ENCODE data around the gene MUC4. TPM values are rescaled to one million over a fixed set of nuclear protein-coding genes. Genes with fewer than 3 reads are reported as not detected.
A peak's percentile ranks its signal among the peaks of the same experiment; 100 is the strongest.

Gene MUC4
- total RNA-seq, 1 experiment from 2014 or later, result 3.6 TPM

DNA sequence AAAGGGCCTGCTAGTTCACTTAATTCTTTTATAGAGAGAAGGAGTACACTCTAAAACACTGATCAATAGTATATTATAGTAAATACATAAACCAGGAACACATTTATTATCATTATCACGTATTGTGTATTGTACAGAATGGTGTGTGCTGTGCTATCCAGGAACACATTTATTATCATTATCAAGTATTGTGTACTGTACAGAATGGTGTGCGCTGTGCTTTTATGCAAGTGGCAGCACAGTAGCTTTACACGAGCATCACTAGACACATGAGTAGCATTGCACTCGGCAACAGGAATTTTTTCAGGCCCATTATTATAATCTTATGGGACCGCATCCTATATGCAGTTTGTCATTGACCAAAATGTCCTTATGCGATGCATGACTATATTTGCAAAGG is 111.9 kb downstream of the MUC4 start:
- Mint-ChIP-seq H3K27ac (ENCODE audit: unreplicated experiment) (no peak overlapping the region), H3K4me3 (ENCODE audit: low read depth, unreplicated experiment) (no peak overlapping the region), H3K36me3 (ENCODE audit: insufficient read depth, unreplicated experiment) (peaks cover 36% of the 10 kb centered on the region), H3K27me3 (ENCODE audit: unreplicated experiment) (no peaks in the 10 kb centered on the region), H3K9me3 (ENCODE audit: low read depth, unreplicated experiment) (no peaks in the 10 kb centered on the region), H3K4me1 (ENCODE audit: low read depth, unreplicated experiment) (peaks cover 18% of the 10 kb centered on the region)
- DNase-seq, result no peak
- CTCF ChIA-PET, result no interaction called here
- intact Hi-C loops (cut with micrococcal nuclease; ENCODE audit: unreplicated experiment), result no loop called here
- no TSS peak for BruUV-seq (replicated peaks)
- TF ChIP-seq, protein P1, sequence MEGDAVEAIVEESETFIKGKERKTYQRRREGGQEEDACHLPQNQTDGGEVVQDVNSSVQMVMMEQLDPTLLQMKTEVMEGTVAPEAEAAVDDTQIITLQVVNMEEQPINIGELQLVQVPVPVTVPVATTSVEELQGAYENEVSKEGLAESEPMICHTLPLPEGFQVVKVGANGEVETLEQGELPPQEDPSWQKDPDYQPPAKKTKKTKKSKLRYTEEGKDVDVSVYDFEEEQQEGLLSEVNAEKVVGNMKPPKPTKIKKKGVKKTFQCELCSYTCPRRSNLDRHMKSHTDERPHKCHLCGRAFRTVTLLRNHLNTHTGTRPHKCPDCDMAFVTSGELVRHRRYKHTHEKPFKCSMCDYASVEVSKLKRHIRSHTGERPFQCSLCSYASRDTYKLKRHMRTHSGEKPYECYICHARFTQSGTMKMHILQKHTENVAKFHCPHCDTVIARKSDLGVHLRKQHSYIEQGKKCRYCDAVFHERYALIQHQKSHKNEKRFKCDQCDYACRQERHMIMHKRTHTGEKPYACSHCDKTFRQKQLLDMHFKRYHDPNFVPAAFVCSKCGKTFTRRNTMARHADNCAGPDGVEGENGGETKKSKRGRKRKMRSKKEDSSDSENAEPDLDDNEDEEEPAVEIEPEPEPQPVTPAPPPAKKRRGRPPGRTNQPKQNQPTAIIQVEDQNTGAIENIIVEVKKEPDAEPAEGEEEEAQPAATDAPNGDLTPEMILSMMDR (IDR thresholded peaks at IDR 0.05; ENCODE audit: unreplicated experiment), result no peak

DNA sequence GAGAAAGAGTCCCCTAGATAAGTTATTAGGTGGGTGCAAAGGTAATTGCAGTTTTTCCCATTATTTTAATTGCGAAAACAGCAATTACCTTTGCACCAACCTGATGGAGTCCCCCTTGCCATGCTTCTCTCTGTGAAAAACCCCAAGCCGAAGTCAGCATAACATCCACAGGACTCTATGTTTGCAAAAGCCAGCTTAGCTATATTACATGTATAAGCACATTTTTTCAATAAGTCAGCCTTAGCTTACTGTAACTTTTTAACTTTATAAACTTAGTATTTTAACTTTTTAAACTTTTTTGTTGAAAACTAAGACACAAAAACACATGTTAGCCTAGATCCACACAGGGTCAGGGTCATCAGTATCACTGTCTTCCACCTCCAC is 112.3 kb downstream of the MUC4 start:
- intact Hi-C loops (cut with micrococcal nuclease; ENCODE audit: unreplicated experiment), result no loop called here
- H3K36me3 Mint-ChIP-seq (ENCODE audit: insufficient read depth, unreplicated experiment), result peaks cover 36% of the 10 kb centered on the region
- no peak for DNase-seq
- peaks cover 18% of the 10 kb centered on the region for H3K4me1 Mint-ChIP-seq (ENCODE audit: low read depth, unreplicated experiment)
- no peaks in the 10 kb centered on the region for H3K9me3 Mint-ChIP-seq (ENCODE audit: low read depth, unreplicated experiment)
- BruUV-seq (replicated peaks), result no TSS peak
- H3K27ac Mint-ChIP-seq (ENCODE audit: unreplicated experiment), result no peak overlapping the region
- TF ChIP-seq, protein P1 (IDR thresholded peaks at IDR 0.05; ENCODE audit: unreplicated experiment), result no peak
- H3K27me3 Mint-ChIP-seq (ENCODE audit: unreplicated experiment), result no peaks in the 10 kb centered on the region
- CTCF ChIA-PET, result no interaction called here
- no peak overlapping the region for H3K4me3 Mint-ChIP-seq (ENCODE audit: low read depth, unreplicated experiment)

DNA sequence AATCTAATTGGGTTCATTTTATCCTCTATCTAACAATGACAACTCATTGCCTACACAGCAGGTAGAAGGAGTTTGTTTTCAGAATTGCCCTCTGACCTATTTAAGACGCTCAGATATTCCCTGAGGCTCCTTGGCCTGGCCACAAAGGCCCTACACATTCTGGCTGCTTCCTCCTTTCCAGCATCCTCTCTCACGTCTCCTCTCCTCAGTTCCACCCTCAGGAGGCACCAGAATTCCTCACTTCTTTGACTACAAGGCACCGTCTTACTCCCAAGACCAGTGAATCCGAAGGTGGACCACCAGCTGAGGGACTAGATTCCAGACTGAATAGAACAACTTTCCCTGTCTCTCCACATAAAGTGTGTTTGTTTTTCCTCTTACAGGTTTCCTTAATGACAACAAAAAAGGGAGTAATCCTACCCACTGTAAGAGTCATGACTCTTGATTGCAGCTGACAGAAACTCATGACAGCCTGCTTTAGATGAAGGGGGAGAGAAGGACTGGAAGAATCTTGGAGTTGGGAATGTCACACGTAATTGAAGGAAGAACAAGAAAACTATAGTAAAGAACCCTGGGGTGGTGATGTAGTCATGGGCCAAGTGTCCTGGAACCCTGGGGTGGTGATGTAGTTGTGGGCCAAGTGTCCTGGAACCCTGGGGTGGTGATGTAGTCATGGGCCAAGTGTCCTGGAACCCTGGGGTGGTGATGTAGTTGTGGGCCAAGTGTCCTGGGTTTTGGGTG is 112.9 kb downstream of the MUC4 start:
- no peak for DNase-seq
- CTCF ChIA-PET, result no interaction called here

DNA sequence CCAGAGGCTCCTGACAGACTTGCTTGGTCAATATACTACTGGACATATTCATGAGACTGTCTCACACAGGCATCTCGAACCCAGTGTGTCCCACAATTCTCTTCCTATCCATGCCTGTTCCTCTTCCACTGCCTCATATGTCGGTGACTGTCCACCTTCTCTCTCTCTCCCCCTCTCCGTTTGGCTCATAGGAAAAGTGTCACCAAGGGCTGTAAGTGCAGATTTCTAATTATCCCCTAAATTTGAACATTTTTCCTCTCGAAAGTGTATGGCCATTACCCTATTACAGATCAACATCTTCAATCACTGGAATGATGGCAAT is 113.4 kb downstream of the MUC4 start:
- TF ChIP-seq, protein P1 (IDR thresholded peaks at IDR 0.05; ENCODE audit: unreplicated experiment), result no peak
- no peaks in the 10 kb centered on the region for H3K27me3 Mint-ChIP-seq (ENCODE audit: unreplicated experiment)
- CTCF ChIA-PET, result no interaction called here
- peak overlapping the region; percentile 1 for H3K27ac Mint-ChIP-seq (ENCODE audit: unreplicated experiment)
- H3K36me3 Mint-ChIP-seq (ENCODE audit: insufficient read depth, unreplicated experiment), result peaks cover 34% of the 10 kb centered on the region
- peaks cover 18% of the 10 kb centered on the region for H3K4me1 Mint-ChIP-seq (ENCODE audit: low read depth, unreplicated experiment)
- no peak overlapping the region for H3K4me3 Mint-ChIP-seq (ENCODE audit: low read depth, unreplicated experiment)
- intact Hi-C loops (cut with micrococcal nuclease; ENCODE audit: unreplicated experiment), result no loop called here
- H3K9me3 Mint-ChIP-seq (ENCODE audit: low read depth, unreplicated experiment), result no peaks in the 10 kb centered on the region
- BruUV-seq (replicated peaks), result no TSS peak
- DNase-seq, result no peak

More for the DNA sequence above, 112.9 kb downstream of the MUC4 start:
- H3K27ac Mint-ChIP-seq (ENCODE audit: unreplicated experiment), result peak overlapping the region; percentile 1
- no peaks in the 10 kb centered on the region for H3K9me3 Mint-ChIP-seq (ENCODE audit: low read depth, unreplicated experiment)
- TF ChIP-seq, protein P1 (IDR thresholded peaks at IDR 0.05; ENCODE audit: unreplicated experiment), result no peak
- peaks cover 18% of the 10 kb centered on the region for H3K4me1 Mint-ChIP-seq (ENCODE audit: low read depth, unreplicated experiment)
- no TSS peak for BruUV-seq (replicated peaks)
- no peak overlapping the region for H3K4me3 Mint-ChIP-seq (ENCODE audit: low read depth, unreplicated experiment)
- no peaks in the 10 kb centered on the region for H3K27me3 Mint-ChIP-seq (ENCODE audit: unreplicated experiment)
- peaks cover 35% of the 10 kb centered on the region for H3K36me3 Mint-ChIP-seq (ENCODE audit: insufficient read depth, unreplicated experiment)
- intact Hi-C loops (cut with micrococcal nuclease; ENCODE audit: unreplicated experiment), result no loop called here

All from Calu3 (cell line).